ENCODE results near the gene LDLRAD4. TPM values are rescaled to one million over a fixed set of nuclear protein-coding genes. Genes with fewer than 3 reads are reported as not detected.

Gene LDLRAD4
- total and polyA plus RNA-seq, 5 donors from 2014 or later = 42.4 to 207 (median 49.8) TPM

- Histone ChIP-seq H3K4me3 (ENCODE audit: low read depth, low read length) (no peak overlapping the region), H3K9me3 (ENCODE audit: control insufficient read depth in 2 of 2, low read length in 2 of 2) (no peaks in the 10 kb centered on the region), H3K4me1 (ENCODE audit: control insufficient read depth, insufficient read depth, low read length, poor library complexity, severe bottlenecking) (peaks cover 74% of the 10 kb centered on the region), H3K27me3 (ENCODE audit: control insufficient read depth, insufficient read depth, low read length) (no peaks in the 10 kb centered on the region), H3K27ac (ENCODE audit: insufficient read depth, low read length, poor library complexity, severe bottlenecking) (no peak overlapping the region), H3K36me3 (ENCODE audit: control insufficient read depth, insufficient read depth, low read length) (no peaks in the 10 kb centered on the region)
- Mint-ChIP-seq H3K4me3 (peak overlapping the region in 2 of 4 donors; percentile 2 to 60), H3K27ac (peak overlapping the region; percentile 18 to 96 (median 85)), H3K27me3 (no peaks in the 10 kb centered on the region), H3K9me3 (peaks cover 0 to 2% (median 0%) of the 10 kb centered on the region in 7 donors), H3K36me3 (peaks cover 4% of the 10 kb centered on the region), H3K4me1 (peaks cover 27 to 91% (median 64%) of the 10 kb centered on the region in 4 donors)
- ATAC-seq (ENCODE audit: low read depth in 2 of 2) (no peak), DNase-seq (no peak)
Observed at GRCh38 chr18:13286456-13287125, 68.0 kb downstream of the LDLRAD4 start.

DNA sequence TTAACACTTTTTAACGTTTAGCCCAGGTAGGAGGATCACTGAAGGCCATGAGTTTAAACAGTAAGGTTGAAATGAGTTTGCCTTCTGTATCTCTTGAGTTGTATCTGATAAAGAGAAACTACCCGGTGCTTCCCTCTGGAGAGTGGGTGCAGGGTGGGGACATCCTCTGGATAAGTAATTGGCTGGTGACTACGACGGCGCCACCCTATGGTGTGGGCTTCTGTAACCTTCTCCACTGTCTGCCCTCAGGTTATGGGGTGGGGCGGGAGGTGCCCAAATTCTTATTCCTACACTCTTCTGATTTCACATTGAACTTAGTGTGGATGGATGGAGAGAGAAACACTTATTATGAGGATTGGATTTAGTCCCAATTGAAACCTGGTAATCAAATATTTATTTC is 68.8 kb downstream of the LDLRAD4 start:
- peak overlapping the region in 2 of 4 donors; percentile 4 to 29 for H3K4me3 Mint-ChIP-seq
- no peak overlapping the region for H3K27ac ChIP-seq (ENCODE audit: insufficient read depth, low read length, poor library complexity, severe bottlenecking)
- no peaks in the 10 kb centered on the region for H3K27me3 ChIP-seq (ENCODE audit: control insufficient read depth, insufficient read depth, low read length)
- no peaks in the 10 kb centered on the region for H3K9me3 ChIP-seq (ENCODE audit: control insufficient read depth in 2 of 2, low read length in 2 of 2)
- H3K36me3 ChIP-seq (ENCODE audit: control insufficient read depth, insufficient read depth, low read length) = no peaks in the 10 kb centered on the region
- ATAC-seq (ENCODE audit: low read depth in 2 of 2) (no peak), DNase-seq (no peak)
- no peak overlapping the region for H3K4me3 ChIP-seq (ENCODE audit: low read depth, low read length)
- H3K27ac Mint-ChIP-seq = peak overlapping the region in 2 of 3 donors; percentile 37 to 96
- no peaks in the 10 kb centered on the region for H3K36me3 Mint-ChIP-seq
- H3K4me1 ChIP-seq (ENCODE audit: control insufficient read depth, insufficient read depth, low read length, poor library complexity, severe bottlenecking) = peaks cover 69% of the 10 kb centered on the region
- H3K9me3 Mint-ChIP-seq = peaks cover 0 to 2% (median 0%) of the 10 kb centered on the region in 7 donors
- peaks cover 23 to 90% (median 59%) of the 10 kb centered on the region in 4 donors for H3K4me1 Mint-ChIP-seq
- no peaks in the 10 kb centered on the region for H3K27me3 Mint-ChIP-seq

- Mint-ChIP-seq H3K4me1 (peaks cover 21 to 77% (median 54%) of the 10 kb centered on the region in 4 donors), H3K27me3 (no peaks in the 10 kb centered on the region), H3K27ac (peak overlapping the region; percentile 62 to 84 (median 73)), H3K4me3 (peak overlapping the region in 1 of 4 donors; percentile 40), H3K9me3 (peaks cover 0 to 2% (median 0%) of the 10 kb centered on the region in 7 donors), H3K36me3 (no peaks in the 10 kb centered on the region)
- H3K27ac ChIP-seq (ENCODE audit: insufficient read depth, low read length, poor library complexity, severe bottlenecking) = peak overlapping the region; percentile 48
- no peaks in the 10 kb centered on the region for H3K27me3 ChIP-seq (ENCODE audit: control insufficient read depth, insufficient read depth, low read length)
- peaks cover 58% of the 10 kb centered on the region for H3K4me1 ChIP-seq (ENCODE audit: control insufficient read depth, insufficient read depth, low read length, poor library complexity, severe bottlenecking)
- DNase-seq (peak in 1 of 3 donors; percentile 35), ATAC-seq (ENCODE audit: low read depth in 2 of 2) (no peak)
- no peaks in the 10 kb centered on the region for H3K9me3 ChIP-seq (ENCODE audit: control insufficient read depth in 2 of 2, low read length in 2 of 2)
- H3K4me3 ChIP-seq (ENCODE audit: low read depth, low read length) = no peak overlapping the region
- no peaks in the 10 kb centered on the region for H3K36me3 ChIP-seq (ENCODE audit: control insufficient read depth, insufficient read depth, low read length)
Observed at GRCh38 chr18:13288509-13289133, 70.1 kb downstream of the LDLRAD4 start.

DNA sequence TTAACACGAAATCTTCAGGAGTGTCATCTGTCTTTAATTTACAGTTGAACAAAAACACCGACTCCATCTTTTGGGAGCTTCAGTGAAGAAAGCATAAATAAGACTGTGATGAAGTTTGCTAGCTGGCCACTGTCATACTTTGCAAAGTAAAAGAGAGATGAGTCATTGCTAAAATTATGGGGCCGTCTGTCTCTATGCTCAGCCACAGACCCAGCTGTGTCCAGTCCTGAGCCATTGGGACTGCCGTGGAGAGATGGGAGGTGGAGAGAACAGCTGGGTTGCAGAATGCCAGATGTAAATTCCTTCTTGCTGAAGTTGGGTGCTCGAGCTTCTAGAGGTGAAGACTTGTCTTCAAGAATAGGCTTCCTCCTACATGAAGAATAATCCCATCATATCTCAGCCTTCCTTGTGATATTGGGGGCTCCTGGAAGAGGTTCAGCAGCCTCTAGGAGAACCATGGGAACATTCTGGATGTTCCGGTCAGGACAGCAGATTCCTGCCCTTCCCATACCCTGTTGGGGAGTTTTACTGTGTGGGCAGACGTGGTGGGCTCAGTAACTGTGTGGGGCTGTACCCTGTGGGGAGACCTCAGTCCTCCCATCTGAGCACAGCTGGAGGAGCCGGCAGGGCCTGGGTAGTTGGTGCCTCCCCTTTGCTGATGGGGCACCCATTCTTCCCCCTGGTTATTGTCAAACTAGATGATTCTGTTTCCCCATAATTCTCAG is 71.1 kb downstream of the LDLRAD4 start:
- H3K36me3 Mint-ChIP-seq = no peaks in the 10 kb centered on the region
- peaks cover 19 to 71% (median 48%) of the 10 kb centered on the region in 4 donors for H3K4me1 Mint-ChIP-seq
- no peaks in the 10 kb centered on the region for H3K27me3 Mint-ChIP-seq
- H3K27ac Mint-ChIP-seq = peak overlapping the region; percentile 73 to 96 (median 84)
- peak overlapping the region in 3 of 4 donors; percentile 33 to 51 (median 40) for H3K4me3 Mint-ChIP-seq
- H3K27me3 ChIP-seq (ENCODE audit: control insufficient read depth, insufficient read depth, low read length) = no peaks in the 10 kb centered on the region
- H3K27ac ChIP-seq (ENCODE audit: insufficient read depth, low read length, poor library complexity, severe bottlenecking) = peak overlapping the region; percentile 48
- H3K9me3 Mint-ChIP-seq = peaks cover 0 to 2% (median 0%) of the 10 kb centered on the region in 7 donors
- no peaks in the 10 kb centered on the region for H3K9me3 ChIP-seq (ENCODE audit: control insufficient read depth in 2 of 2, low read length in 2 of 2)
- H3K4me1 ChIP-seq (ENCODE audit: control insufficient read depth, insufficient read depth, low read length, poor library complexity, severe bottlenecking) = peaks cover 49% of the 10 kb centered on the region
- no peaks in the 10 kb centered on the region for H3K36me3 ChIP-seq (ENCODE audit: control insufficient read depth, insufficient read depth, low read length)
- ATAC-seq (ENCODE audit: low read depth in 2 of 2) (no peak), DNase-seq (no peak)
- H3K4me3 ChIP-seq (ENCODE audit: low read depth, low read length) = peak overlapping the region; percentile 53

DNA sequence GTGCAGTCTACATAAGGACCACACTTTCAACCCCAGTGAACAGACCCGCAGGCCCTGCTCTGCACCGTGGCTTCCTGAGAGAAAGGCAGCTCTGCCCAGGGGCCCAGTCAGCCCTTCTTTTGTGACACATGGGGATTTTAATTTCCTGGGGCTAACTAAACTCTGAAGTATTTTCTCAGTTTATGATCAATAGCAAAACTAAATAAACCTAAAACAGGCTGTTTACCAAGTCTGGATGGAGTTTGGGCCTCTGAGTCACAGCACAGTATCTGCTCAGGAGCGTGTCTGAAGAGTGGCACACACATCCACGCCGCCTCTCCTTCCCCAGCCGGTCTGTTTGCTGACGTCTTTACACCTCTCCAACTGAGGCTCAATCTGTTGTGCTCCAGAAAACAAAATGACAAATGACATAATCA is 72.3 kb downstream of the LDLRAD4 start:
- H3K36me3 Mint-ChIP-seq = no peaks in the 10 kb centered on the region
- H3K27ac ChIP-seq (ENCODE audit: insufficient read depth, low read length, poor library complexity, severe bottlenecking) = peak overlapping the region; percentile 57
- H3K9me3 Mint-ChIP-seq = peaks cover 0 to 2% (median 0%) of the 10 kb centered on the region in 7 donors

GRCh38 chr18:13291299-13291698 is 72.7 kb downstream of the LDLRAD4 start:
- Histone ChIP-seq H3K9me3 (ENCODE audit: control insufficient read depth in 2 of 2, low read length in 2 of 2) (no peaks in the 10 kb centered on the region), H3K4me1 (ENCODE audit: control insufficient read depth, insufficient read depth, low read length, poor library complexity, severe bottlenecking) (peaks cover 42% of the 10 kb centered on the region), H3K27me3 (ENCODE audit: control insufficient read depth, insufficient read depth, low read length) (no peaks in the 10 kb centered on the region), H3K4me3 (ENCODE audit: low read depth, low read length) (no peak overlapping the region), H3K36me3 (ENCODE audit: control insufficient read depth, insufficient read depth, low read length) (no peaks in the 10 kb centered on the region), H3K27ac (ENCODE audit: insufficient read depth, low read length, poor library complexity, severe bottlenecking) (no peak overlapping the region)
- Mint-ChIP-seq H3K4me1 (peaks cover 18 to 63% (median 44%) of the 10 kb centered on the region in 4 donors), H3K36me3 (no peaks in the 10 kb centered on the region), H3K27me3 (no peaks in the 10 kb centered on the region), H3K4me3 (peak overlapping the region in 3 of 4 donors; percentile 8 to 54 (median 32)), H3K9me3 (peaks cover 0 to 2% (median 0%) of the 10 kb centered on the region in 7 donors), H3K27ac (peak overlapping the region; percentile 73 to 92 (median 84))
- ATAC-seq (ENCODE audit: low read depth in 2 of 2) (no peak), DNase-seq (no peak)

More for the DNA sequence above, 72.3 kb downstream of the LDLRAD4 start:
- Mint-ChIP-seq H3K27me3 (no peaks in the 10 kb centered on the region), H3K27ac (peak overlapping the region; percentile 73 to 92 (median 84)), H3K4me3 (peak overlapping the region in 3 of 4 donors; percentile 8 to 54 (median 32)), H3K4me1 (peaks cover 20 to 67% (median 47%) of the 10 kb centered on the region in 4 donors)
- no peaks in the 10 kb centered on the region for H3K36me3 ChIP-seq (ENCODE audit: control insufficient read depth, insufficient read depth, low read length)
- H3K27me3 ChIP-seq (ENCODE audit: control insufficient read depth, insufficient read depth, low read length) = no peaks in the 10 kb centered on the region
- peaks cover 42% of the 10 kb centered on the region for H3K4me1 ChIP-seq (ENCODE audit: control insufficient read depth, insufficient read depth, low read length, poor library complexity, severe bottlenecking)
- peak overlapping the region; percentile 53 for H3K4me3 ChIP-seq (ENCODE audit: low read depth, low read length)
- H3K9me3 ChIP-seq (ENCODE audit: control insufficient read depth in 2 of 2, low read length in 2 of 2) = no peaks in the 10 kb centered on the region
- ATAC-seq (ENCODE audit: low read depth in 2 of 2) = peak; percentile 71 to 82
- DNase-seq = peak in 2 of 3 donors; percentile 26 to 53

DNA sequence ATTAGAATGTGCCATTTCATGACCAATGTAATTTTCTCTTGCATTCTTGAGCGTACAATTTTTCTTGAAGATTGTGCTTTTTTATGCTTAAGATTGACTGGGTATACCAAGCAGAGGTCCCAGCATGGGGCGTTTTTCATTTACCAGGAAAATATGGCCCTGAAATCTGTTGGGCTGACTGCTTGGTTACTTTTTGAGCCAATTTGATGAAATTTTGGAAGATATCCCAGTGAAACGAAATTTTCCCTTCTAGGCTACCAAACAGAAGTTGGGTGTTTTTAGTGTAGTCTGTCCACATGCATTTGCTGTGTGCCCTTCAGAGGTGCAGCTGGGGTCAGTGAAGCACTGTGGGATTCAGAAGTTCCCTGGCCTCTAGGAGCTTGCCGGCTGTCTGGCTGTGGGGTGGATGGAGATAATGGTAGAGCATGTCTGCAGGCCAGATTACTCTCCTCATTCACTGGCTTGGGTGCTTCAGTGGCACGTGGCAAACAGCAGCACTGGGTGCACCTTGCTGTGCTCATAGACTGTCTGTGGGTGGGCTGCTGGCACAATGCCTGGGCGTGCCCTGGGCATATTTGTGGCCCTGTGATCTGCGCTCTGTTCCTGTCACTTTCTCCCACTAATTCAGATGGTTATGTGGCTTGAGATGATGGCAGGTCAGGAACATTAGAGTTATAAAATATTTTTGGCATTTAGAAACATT is 73.3 kb downstream of the LDLRAD4 start:
- DNase-seq (no peak), ATAC-seq (ENCODE audit: low read depth in 2 of 2) (no peak)
- H3K27ac Mint-ChIP-seq = peak overlapping the region; percentile 18 to 81 (median 78)
- peak overlapping the region in 1 of 4 donors; percentile 43 for H3K4me3 Mint-ChIP-seq
- H3K4me1 Mint-ChIP-seq = peaks cover 21 to 60% (median 42%) of the 10 kb centered on the region in 4 donors
- Histone ChIP-seq H3K27me3 (ENCODE audit: control insufficient read depth, insufficient read depth, low read length) (no peaks in the 10 kb centered on the region), H3K4me1 (ENCODE audit: control insufficient read depth, insufficient read depth, low read length, poor library complexity, severe bottlenecking) (peaks cover 47% of the 10 kb centered on the region), H3K27ac (ENCODE audit: insufficient read depth, low read length, poor library complexity, severe bottlenecking) (no peak overlapping the region), H3K4me3 (ENCODE audit: low read depth, low read length) (no peak overlapping the region), H3K36me3 (ENCODE audit: control insufficient read depth, insufficient read depth, low read length) (no peaks in the 10 kb centered on the region), H3K9me3 (ENCODE audit: control insufficient read depth in 2 of 2, low read length in 2 of 2) (no peaks in the 10 kb centered on the region)
- H3K9me3 Mint-ChIP-seq = no peaks in the 10 kb centered on the region
- no peaks in the 10 kb centered on the region for H3K36me3 Mint-ChIP-seq
- H3K27me3 Mint-ChIP-seq = no peaks in the 10 kb centered on the region
